HG02973 (cell line): ENCODE data around the gene ERCC6L.
A peak's percentile ranks its signal among the peaks of the same experiment; 100 is the strongest.
"Not testable (repeated sequence)": the region's sequence is repeated elsewhere in the genome, so short reads cannot be mapped to it uniquely, and the experiment has no call there.

ENCODE experiments used
- ATAC-seq: cut with Tn5 transposase; IDR thresholded peaks from one replicate; pipeline ENCODE4 v1.9.1; 2021; ENCODE audit warnings: moderate library complexity; ENCODE audit not compliant: unreplicated experiment

The ERCC6L gene

GRCh38 chrX:72254816-72255215, 16.0 kb upstream of the ERCC6L start:
- ATAC-seq: no peak

GRCh38 chrX:72253686-72254085, 14.9 kb upstream of the ERCC6L start:
- ATAC-seq: no peak

GRCh38 chrX:72247206-72247942, 8.5 kb upstream of the ERCC6L start:
- ATAC-seq: no peak

GRCh38 chrX:72245461-72246089, 6.7 kb upstream of the ERCC6L start:
- no peak for ATAC-seq

- no peak for ATAC-seq
These were observed 4.6 kb upstream of the ERCC6L start for GRCh38 chrX:72243472-72243871.

- no peak for ATAC-seq
These were observed 2.1 kb upstream of the ERCC6L start for GRCh38 chrX:72240976-72241375.

- ATAC-seq: no peak
These were observed 644 bp downstream of the ERCC6L start for GRCh38 chrX:72238183-72238582.

GRCh38 chrX:72236841-72237240, 2.0 kb downstream of the ERCC6L start:
- no peak for ATAC-seq

- no peak for ATAC-seq
These were observed 8.5 kb downstream of the ERCC6L start for GRCh38 chrX:72230290-72230689.

GRCh38 chrX:72220375-72220774, 18.5 kb downstream of the ERCC6L start:
- not testable (repeated sequence) for ATAC-seq

GRCh38 chrX:72216973-72217372, 21.9 kb downstream of the ERCC6L start:
- ATAC-seq: no peak

- no peak for ATAC-seq
These were observed 30.6 kb downstream of the ERCC6L start for GRCh38 chrX:72208126-72208800.

- no peak for ATAC-seq
These were observed 31.5 kb downstream of the ERCC6L start for GRCh38 chrX:72207366-72207765.

- no peak for ATAC-seq
These were observed 33.1 kb downstream of the ERCC6L start for GRCh38 chrX:72205706-72206105.

- no peak for ATAC-seq
These were observed 35.4 kb downstream of the ERCC6L start for GRCh38 chrX:72203421-72203820.

GRCh38 chrX:72202792-72203401, 35.9 kb downstream of the ERCC6L start:
- ATAC-seq: no peak

- ATAC-seq: no peak
These were observed 36.8 kb downstream of the ERCC6L start for GRCh38 chrX:72201836-72202536.

- no peak for ATAC-seq
These were observed 55.9 kb downstream of the ERCC6L start for GRCh38 chrX:72182924-72183323.

GRCh38 chrX:72181178-72182125, 57.4 kb downstream of the ERCC6L start, which contains the start of gene PIN4:
Gene PIN4 (plus strand): TSS chrX:72181757. CDS start chrX:72181786, 29 bp downstream.
- ATAC-seq: peak; percentile 95

GRCh38 chrX:72180539-72180938, 58.3 kb downstream of the ERCC6L start:
- ATAC-seq: no peak
